HFFc6 (cell line): Measurements from ENCODE around the gene TSFM. TPM values are rescaled to one million over a fixed set of nuclear protein-coding genes. Genes with fewer than 3 reads are reported as not detected.

Experiments used
- DNase-seq: peaks from one replicate; pipeline ENCODE4 v3.0.0-alpha.2; 2018
- H3K27ac Mint-ChIP-seq: 2 replicates; pipeline ENCODE4 v1.8.0; 2020; ENCODE audit warnings: mild to moderate bottlenecking, mixed read lengths
- H3K27me3 Mint-ChIP-seq: 2 replicates; pipeline ENCODE4 v1.8.0; 2021; ENCODE audit warnings: mild to moderate bottlenecking, moderate library complexity, mixed read lengths; ENCODE audit not compliant: insufficient read depth
- H3K36me3 Mint-ChIP-seq: 2 replicates; pipeline ENCODE4 v1.8.0; 2021; ENCODE audit warnings: low read depth, mixed read lengths
- H3K4me1 Mint-ChIP-seq: 2 replicates; pipeline ENCODE4 v1.8.0; 2020; ENCODE audit warnings: low read depth, mixed read lengths
- H3K4me3 Mint-ChIP-seq: 2 replicates; pipeline ENCODE4 v1.8.0; 2020; ENCODE audit warnings: mild to moderate bottlenecking, moderate library complexity, mixed read lengths
- H3K9me3 Mint-ChIP-seq: 2 replicates; pipeline ENCODE4 v1.8.0; 2020; ENCODE audit warnings: mild to moderate bottlenecking, mixed read lengths
- total RNA-seq, 6 experiments: library from RNA; stranded (reverse); fragmentation: NEBNext Ultra II Directional; extraction: Animal tissue kit (Norgen Biotek cat#: 25700); gene quantifications; 2 replicates in 1 of 6; 3 replicates in 5 of 6; pipeline ENCODE4 v1.2.3, GENCODE V29; 2021
- TF ChIP-seq, protein P1 (sequence below): fragments of 200-600 bp; sonication (generic); IDR thresholded peaks from 2 replicates; pipeline ENCODE4 v1.5.0; 2021; ENCODE audit warnings: antibody characterized with exemption, mild to moderate bottlenecking

The TSFM gene
- total RNA-seq, 6 experiments from 2014 or later: 28.6 to 36.8 (median 33.7) TPM

DNA sequence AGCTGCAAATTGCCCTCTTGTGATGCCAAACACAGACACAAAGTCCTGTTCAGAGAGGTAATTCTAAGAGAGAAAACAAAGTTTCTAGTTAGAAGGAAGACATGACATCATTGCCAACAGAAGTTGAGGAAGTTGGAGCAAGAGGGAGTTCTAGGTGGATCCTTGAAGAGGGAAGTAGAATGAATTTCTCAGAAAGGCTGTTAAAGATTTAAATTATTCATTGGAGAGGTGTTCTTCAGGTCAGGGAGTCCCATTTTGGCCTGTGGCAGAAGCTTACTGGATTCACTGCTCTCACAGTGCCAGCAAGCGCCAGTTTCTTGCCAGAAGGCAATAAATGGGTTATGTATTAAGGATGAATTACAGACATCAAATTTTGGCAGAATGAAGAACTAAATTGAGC, 15.3 kb downstream of the TSFM start:
- peaks cover 23% of the 10 kb centered on the region for H3K36me3 Mint-ChIP-seq
- H3K4me1 Mint-ChIP-seq: peaks cover 29% of the 10 kb centered on the region
- H3K27ac Mint-ChIP-seq: no peak overlapping the region
- no peaks in the 10 kb centered on the region for H3K9me3 Mint-ChIP-seq
- DNase-seq: no peak
- H3K27me3 Mint-ChIP-seq: no peaks in the 10 kb centered on the region
- TF ChIP-seq, protein P1, sequence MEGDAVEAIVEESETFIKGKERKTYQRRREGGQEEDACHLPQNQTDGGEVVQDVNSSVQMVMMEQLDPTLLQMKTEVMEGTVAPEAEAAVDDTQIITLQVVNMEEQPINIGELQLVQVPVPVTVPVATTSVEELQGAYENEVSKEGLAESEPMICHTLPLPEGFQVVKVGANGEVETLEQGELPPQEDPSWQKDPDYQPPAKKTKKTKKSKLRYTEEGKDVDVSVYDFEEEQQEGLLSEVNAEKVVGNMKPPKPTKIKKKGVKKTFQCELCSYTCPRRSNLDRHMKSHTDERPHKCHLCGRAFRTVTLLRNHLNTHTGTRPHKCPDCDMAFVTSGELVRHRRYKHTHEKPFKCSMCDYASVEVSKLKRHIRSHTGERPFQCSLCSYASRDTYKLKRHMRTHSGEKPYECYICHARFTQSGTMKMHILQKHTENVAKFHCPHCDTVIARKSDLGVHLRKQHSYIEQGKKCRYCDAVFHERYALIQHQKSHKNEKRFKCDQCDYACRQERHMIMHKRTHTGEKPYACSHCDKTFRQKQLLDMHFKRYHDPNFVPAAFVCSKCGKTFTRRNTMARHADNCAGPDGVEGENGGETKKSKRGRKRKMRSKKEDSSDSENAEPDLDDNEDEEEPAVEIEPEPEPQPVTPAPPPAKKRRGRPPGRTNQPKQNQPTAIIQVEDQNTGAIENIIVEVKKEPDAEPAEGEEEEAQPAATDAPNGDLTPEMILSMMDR: no peak
- H3K4me3 Mint-ChIP-seq: no peak overlapping the region

DNA sequence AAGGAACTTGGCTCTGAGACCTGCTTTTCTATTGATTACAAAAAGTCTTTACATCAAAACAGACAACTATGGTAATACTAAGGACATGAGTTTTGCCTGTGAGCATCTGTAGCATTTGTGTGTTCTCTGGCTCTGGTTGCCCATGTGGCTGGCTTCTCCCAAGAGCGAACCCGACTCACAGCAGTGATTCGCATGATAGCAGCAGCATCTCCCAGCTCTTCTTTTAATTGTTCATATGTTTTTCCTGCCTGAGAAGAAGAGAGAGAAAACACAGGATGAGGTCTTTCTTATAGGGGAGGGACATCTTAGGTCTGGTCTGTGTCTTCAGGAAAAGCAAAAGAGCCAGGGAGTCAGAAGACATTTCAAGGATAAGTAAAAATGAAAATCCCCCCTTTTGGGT, 18.4 kb downstream of the TSFM start:
- H3K36me3 Mint-ChIP-seq: peaks cover 13% of the 10 kb centered on the region
- H3K27ac Mint-ChIP-seq: no peak overlapping the region
- no peak overlapping the region for H3K4me3 Mint-ChIP-seq
- H3K9me3 Mint-ChIP-seq: no peaks in the 10 kb centered on the region
- DNase-seq: no peak
- peaks cover 3% of the 10 kb centered on the region for H3K4me1 Mint-ChIP-seq
- TF ChIP-seq, protein P1: no peak
- H3K27me3 Mint-ChIP-seq: no peaks in the 10 kb centered on the region

DNA sequence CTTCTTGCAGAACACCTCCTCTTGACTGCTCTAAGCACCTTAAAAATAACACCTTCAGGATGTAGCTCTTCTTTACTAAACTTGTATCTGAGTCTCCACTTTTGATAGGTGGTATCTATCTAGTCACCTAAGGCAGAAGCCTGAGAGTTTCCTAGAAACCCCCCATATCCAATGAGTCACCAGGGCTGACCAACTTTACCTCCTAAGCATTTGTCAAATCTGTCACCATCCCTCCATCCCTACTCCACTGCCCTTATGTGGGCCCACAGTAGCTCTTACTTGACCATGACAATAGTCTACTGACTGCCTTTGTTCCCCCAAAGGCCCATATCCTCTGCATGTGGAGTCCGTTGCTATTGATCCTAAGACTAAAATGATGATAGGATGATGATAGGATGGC, 20.0 kb downstream of the TSFM start:
- H3K27ac Mint-ChIP-seq: no peak overlapping the region
- H3K4me1 Mint-ChIP-seq: no peaks in the 10 kb centered on the region
- no peak overlapping the region for H3K4me3 Mint-ChIP-seq
- TF ChIP-seq, protein P1: no peak
- no peaks in the 10 kb centered on the region for H3K9me3 Mint-ChIP-seq
- H3K27me3 Mint-ChIP-seq: no peaks in the 10 kb centered on the region
- no peak for DNase-seq
- peaks cover 12% of the 10 kb centered on the region; the same call in 1 of the 2 replicates for H3K36me3 Mint-ChIP-seq

DNA sequence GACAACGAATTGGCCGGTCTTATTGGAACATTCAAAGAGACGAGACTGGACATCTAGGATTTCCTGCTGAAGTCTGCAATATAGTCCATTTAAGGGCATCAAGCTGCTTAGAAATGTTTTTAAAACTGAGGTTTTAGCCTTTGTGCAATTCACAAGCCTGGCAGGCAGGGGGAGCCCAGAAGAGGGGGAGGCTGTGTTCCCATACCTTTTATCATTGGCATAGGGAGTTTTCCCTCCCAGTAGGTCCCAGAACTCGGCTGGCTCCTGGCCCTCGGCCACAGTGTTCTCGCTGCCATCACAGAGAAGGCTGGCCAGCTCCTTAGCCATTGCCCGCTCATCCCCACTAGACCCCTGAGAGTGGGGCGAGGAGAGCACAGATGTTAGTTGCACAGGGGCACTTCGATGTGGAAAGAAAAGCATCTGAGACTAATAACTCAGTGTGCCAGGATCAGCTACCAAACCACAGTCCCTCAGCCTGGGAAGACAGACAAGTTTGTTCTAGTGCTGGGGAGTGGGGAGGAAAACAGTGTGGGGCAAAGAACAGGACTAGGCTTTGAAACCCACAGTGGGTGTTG, 20.8 kb downstream of the TSFM start:
- H3K4me1 Mint-ChIP-seq: no peaks in the 10 kb centered on the region
- no peaks in the 10 kb centered on the region for H3K9me3 Mint-ChIP-seq
- TF ChIP-seq, protein P1: peak; percentile 85

DNA sequence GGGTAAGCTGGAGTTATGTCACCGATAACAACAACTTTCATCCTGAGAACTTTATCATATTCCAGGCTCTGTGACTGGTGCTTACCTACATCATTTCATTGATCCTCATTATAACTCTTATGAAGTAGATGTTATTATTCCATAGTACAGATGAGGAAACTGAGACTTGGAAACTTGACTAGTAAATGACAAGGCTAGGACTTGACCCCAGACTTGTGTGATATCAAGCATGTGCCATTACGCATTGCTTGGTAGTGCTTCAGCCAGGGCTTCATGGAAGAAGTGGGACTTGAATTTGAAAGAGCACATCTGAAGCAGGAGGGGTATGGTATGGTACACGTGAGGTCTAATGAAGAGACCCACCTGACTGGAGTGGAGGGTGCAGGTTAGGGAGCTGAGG, 24.1 kb downstream of the TSFM start:
- Mint-ChIP-seq H3K9me3 (no peaks in the 10 kb centered on the region), H3K4me1 (peaks cover 8% of the 10 kb centered on the region), H3K36me3 (0 out of 2 replicates have a peak, but pooled peaks cover 4% of the 10 kb centered on the region), H3K4me3 (no peak overlapping the region), H3K27ac (no peak overlapping the region), H3K27me3 (no peaks in the 10 kb centered on the region)
- no peak for DNase-seq
- TF ChIP-seq, protein P1: no peak

More for the DNA sequence above, 20.8 kb downstream of the TSFM start:
- Mint-ChIP-seq H3K4me3 (no peak overlapping the region), H3K27me3 (no peaks in the 10 kb centered on the region), H3K36me3 (peaks cover 12% of the 10 kb centered on the region; the same call in 1 of the 2 replicates), H3K27ac (no peak overlapping the region)
- DNase-seq: peak; percentile 36
